ENCODE results near the gene ARHGEF40.

Gene ARHGEF40

DNA sequence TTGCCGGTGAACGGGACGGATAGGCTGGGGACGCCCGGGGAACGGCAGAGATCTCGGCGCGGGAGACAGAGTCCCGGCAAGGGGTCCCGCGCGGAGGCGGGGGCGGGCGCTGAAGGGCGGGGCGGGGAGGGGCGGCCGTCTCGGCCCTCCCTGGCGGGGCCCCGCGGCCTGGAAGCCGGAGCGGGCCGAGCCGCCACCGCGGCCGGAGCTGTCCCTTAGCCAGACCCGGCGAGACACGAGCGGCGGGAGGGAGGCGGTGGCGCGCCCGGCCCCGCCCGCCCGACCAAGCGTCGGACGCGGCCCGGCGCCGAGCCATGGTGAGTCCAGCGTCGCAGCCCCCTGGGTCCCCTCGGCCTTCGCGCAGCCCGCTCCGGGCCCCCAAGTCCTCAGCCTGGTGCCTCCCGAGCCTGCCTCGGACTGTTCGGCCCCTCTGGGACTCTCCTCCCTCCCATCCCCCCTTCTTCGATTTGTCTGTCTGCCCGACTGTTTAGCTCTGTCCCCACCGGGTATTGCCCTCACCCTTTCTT is at the start of gene ARHGEF40:
ARHGEF40 (plus strand) TSS at position 222 of the 527 bp plus-strand sequence; CDS start at position 315, 93 bp downstream.
- DNase-seq (ENCODE audit: low spot score) = no peak

DNA sequence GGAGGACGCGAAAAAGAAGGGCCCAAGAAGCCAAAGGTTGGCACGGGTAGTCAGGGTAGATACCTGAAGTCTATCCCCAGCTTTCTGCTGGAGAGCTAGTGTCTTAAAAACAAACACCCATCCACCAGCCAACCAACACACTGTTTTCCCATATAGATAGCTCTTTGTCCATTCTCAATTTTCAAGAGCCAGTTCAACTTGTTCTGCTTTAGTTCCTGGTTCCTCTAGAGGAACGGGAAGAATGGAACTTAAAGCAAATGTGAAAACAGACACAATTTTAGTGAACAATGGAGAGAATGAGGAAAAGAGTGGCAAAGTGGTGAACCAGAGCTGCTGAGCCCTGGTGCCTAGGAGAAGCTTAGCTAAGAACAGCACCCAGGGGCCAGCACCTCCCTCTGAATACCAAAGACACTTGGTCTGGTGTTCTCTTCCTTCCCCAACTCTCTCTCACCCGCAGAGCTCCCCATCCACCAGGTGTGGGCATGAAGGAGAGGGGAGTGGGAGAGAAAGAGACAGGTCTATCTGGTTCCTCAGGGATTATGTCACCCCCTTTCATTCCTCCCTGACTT is 49.0 kb upstream of the ARHGEF40 start:
- DNase-seq (ENCODE audit: low spot score) = no peak

DNA sequence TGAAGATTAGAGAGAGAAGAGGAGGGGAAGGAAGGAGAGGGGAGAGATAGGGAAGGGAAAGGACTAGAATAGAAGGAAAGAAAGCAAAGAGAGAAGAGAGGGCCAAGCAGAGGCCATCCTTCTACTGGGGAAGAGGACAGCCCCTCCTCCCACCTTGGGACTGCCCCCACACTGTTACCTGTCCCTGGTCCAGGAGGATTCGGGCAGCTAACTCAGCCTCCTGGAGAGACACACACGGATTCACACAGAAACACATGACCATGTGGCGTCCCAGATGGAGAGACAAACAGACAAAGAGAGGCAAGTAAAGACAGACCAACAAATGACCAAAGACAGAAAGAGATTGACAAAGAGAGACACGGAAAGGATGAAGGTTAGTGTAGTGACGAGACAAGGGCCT is 47.4 kb upstream of the ARHGEF40 start:
- no peak for DNase-seq (ENCODE audit: low spot score)

DNA sequence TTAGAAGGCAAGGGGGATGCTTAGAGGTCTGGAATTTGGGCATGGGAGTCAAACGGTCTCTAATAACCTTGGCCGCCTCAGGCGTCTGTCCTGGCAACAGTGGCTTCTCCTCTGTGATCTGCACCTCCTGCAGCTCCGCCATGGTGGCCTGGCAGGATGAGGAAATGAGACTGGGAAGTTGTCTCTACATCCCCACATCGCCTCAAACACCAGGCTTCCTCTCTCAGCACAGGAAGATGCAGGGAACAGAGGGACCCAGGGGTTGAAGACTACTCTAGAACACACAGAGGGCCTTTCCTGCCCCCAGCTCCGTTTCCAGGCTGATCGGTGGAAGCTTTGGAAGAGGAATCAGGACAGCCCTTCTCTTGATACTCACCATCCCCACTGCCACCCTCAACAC is 46.9 kb upstream of the ARHGEF40 start:
- DNase-seq (ENCODE audit: low spot score) = no peak

DNA sequence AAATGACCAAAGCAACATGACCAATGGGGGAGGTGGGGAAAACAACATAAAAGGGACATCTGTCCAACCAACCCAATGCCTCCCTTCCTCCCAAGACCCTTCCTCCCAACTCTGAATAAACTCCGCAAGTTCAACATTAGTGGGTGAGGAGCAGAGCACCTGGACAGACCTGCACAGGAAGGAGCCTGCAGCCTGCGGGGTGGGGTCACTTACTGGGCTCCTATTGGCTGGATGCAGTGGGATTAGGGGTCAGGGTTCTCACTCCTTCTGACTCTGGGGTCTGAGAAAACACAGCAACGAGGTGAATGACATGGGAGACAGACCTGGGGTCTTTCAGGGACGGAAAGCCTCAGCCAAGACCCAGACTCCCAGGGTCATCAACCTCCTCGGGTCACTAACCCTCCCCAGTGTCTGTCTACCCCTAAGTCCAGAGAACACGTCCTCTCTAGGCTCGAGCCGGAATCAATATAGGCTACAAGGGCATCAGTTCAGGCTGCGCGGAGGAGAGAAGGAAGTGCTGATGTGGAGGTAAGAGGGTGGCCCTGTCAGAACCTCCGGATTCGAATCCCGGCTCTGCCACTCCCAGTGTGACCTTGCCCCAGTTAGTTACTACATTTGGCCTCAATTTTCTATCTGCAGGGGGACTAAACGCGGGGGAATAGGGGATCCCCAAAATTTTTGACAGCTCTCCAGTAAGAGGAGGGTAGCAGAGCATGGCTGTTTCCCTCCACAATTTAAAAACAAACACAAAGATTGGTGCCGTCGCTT is 46.1 kb upstream of the ARHGEF40 start:
- no peak for DNase-seq (ENCODE audit: low spot score)

DNA sequence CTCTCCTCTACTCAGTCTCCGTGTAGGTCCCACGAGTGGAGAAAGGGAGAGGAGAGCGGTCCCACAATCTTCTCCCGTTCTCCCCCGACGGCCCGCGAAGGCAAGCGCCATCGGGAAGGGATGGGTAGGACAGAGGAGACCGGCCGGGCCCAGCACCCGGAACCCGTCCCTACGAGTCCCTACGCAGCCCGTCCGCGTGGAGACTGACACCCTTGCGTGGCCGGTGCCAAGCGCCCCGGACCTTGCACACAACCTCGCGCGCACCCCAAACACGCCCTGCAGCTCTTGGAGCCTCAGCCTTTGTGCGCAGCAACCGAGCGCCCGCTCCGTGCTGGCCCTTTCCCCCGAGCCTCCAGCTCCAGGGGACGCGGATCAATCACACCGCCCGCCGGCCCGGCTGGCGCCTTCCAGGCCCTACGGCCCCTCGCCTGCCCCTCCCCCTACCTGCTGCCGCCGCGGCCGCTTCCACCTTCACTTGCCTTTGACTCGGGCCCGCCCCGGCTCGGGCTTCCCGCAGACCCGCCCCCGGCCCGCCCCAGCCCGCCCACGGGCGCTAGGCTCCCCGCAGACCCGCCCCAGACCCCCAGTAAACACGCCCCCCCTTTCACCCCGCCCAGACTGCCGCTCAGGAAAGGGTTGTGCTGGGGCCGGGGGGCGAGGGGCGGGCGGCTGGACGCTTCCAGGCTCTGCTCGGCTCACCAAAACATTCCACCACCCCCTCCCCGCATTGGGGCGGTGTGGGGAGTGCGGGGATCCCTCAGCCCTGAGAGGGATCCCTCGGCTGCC is 45.3 kb upstream of the ARHGEF40 start, which contains the start of gene NDRG2:
NDRG2 (minus strand) TSS at position 477 of the 786 bp plus-strand sequence. CDS start 1,746 bp downstream, outside the sequence.
- no peak for DNase-seq (ENCODE audit: low spot score)

DNA sequence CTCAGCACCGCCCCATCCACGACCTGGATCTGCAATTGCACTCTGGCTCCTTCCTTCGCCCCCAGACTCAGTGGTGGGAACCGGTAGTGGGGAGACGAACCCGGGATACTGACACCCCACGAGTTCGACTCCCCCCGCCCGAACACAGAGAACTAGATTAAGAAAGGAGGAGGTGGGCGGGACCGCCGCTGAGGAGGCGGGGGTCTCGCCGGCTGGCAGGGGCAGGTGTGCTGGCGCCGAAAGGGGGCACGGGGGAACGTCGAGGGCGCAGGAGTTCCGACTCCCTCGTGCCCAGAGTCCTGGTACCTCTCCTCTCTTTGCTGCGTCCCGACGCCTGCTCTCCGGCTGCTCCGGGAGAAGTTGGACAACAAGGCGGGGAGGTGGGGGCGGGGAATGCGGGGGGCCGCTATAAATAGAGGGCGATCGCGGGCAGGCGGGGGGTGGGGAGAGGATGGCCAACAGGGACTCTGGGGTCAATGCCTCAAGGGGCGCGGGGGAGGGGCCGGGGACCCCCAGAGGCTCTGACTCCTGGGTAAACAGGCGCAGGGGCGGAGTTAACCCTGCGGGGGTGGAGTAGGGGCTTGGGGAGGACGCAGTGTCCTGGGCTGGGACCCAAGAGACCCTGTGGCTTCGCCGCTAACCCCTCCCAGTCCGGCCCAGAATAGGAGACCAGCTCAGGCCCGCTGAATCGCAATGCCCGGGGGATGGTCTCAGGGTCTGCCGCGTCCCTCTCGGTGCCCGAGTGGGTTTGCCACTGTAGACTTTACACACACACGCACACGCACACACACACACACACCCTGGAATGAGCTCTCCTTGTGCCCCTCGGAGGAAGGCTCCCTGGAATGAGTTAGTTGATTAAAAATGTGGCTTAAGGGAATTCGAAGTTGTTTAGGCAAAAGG is 44.5 kb upstream of the ARHGEF40 start:
- DNase-seq (ENCODE audit: low spot score) = no peak

DNA sequence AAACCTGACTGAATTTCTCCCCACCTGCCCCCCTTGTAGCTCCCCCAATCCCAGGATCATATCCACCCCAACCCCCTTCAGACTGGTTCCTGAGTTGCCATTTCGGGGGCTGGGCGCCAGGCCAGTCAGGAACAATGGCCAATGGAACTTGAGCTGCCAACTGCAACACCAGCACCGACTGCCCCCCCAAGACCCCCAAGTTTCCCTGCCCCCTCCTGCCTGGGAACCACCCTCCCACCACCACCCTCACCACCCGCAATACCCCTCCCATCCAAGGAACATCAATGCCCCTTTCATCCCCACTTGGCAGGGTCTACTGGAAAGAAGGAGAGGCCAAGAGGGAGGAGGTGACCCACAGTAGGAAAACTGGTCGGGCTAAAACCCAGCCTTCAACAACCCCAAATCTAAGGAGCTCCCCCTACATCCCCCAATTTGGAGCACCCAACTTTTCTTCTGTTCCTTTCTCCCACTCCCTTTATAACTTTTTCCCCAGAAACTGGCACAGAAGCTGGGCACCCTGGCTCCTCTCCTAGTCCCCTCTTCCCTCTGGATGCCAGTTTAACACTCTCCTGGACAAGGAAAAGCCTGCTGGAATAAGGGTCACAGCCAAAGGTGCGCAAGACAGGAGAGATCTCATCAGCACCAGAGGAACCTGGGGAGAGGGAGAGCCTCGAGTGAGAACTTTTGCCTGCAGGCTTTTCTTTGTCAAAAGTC is 43.7 kb upstream of the ARHGEF40 start:
- DNase-seq (ENCODE audit: low spot score) = no peak

DNA sequence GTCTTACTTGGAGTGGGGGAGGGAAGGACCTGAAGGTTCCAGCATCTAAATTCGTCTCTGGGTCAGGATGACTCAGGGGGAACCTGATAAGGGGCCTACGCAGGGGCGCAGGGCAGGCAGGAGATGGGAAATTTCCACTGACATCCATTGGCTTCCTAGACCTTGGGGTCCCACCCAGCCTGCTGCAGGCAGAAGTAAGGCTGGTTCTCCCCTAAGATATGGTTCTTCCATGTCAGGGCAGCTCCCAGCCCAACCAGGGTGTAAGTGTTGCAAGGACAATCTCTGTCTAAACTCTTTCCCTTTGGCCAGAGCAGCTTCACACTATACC is 43.2 kb upstream of the ARHGEF40 start:
- no peak for DNase-seq (ENCODE audit: low spot score)

DNA sequence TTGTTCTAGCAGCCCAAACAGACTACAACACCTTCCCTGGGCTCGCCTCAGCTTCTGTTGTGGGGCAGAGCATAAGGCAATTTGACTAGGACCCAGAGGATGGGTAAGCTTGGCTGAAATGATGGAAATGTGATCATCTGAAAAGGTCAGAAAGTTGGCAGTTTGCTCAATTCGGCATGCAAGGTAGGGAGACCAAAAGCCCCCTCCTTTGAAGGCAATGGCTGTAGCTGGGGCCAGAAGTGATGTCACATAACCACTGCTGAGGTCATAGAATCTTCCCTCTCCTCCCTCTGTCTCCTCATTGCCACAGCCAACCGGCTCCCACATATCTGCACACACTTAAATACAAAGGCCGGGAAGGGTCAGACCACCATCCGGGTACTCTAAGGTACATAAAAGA is 40.2 kb upstream of the ARHGEF40 start, which contains the start of gene TPPP2:
TPPP2 (plus strand) TSS at position 301 of the 400 bp plus-strand sequence. CDS start 365 bp downstream, outside the sequence.
- no peak for DNase-seq (ENCODE audit: low spot score)

DNA sequence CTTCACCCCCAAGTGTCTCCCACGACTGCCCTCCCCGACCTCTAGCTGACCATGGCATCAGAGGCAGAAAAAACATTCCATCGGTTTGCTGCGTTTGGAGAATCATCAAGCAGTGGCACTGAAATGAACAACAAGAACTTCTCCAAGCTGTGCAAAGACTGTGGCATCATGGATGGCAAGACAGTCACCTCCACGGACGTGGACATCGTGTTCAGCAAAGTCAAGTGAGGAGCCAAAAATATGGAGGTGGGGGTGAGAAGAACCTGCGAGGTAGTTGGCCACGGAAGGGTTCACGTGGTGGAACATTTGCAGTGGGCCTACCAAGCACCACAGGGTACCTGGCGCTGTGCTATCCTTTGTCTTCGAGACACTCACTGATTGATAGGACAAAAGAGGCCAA is 39.6 kb upstream of the ARHGEF40 start:
- DNase-seq (ENCODE audit: low spot score) = no peak

DNA sequence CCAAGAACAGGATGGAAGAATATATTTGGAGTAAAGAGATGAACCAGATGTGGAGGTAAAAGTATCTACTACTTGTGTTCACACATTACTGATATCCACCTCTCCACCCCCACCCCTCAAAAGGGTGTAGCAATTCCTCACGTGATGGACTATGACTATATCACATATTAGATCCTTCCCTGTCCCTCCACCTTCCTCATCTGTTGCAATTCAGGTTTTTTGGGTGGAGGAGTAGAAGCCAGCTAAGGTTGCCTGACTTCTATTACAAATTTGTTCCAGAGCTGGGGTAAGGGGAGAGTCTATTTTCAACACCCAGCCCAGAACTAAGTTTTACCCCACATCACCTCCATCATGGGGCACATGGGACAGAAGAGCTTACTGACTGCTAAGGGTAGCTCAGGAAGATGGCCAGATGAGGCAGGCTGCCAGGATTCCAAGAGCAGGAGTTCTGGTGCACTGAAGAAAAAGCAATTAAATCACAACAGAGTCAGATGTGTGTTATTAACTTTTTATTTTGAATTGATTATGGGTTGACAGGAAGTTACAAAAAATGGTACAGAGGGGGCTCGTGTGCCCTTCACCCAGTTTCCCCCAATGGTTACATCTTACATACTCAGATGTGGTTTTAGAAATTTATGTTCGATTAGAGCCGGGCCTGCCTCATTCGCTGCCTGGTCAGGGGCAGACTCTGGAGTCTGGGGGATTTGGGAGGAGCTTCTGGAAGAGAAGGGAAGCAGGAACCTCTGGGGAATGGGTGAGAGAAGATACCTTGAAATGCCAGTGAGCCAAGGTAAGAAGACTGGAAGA is 37.6 kb upstream of the ARHGEF40 start:
- no peak for DNase-seq (ENCODE audit: low spot score)

DNA sequence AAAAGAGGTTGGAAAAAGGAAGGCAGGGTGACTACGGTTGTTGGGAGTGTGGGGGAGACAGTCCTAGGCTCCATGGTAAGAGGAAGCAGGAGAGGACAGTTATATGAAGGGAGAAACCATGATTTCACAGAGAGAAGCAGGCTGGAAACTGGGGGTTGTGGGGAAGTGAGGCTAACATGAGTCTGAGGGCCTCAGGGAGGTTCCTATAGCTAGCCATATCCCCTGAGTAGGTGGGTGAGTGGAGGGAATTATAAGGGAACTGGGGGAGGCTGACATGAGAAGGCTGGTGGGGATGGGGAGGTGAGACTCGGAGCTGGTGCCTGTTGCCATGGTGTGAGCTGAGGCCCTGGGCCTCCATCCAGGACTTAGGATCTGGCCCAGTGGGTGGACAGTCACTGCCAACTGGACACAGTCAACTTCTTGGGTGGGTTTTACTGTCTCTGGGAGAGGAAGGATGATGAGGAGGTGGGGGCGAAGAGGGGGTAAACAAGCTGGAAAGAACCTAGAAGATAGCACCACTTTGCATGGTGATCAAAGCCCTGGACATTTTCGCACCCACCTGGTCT is 36.9 kb upstream of the ARHGEF40 start:
- no peak for DNase-seq (ENCODE audit: low spot score)

DNA sequence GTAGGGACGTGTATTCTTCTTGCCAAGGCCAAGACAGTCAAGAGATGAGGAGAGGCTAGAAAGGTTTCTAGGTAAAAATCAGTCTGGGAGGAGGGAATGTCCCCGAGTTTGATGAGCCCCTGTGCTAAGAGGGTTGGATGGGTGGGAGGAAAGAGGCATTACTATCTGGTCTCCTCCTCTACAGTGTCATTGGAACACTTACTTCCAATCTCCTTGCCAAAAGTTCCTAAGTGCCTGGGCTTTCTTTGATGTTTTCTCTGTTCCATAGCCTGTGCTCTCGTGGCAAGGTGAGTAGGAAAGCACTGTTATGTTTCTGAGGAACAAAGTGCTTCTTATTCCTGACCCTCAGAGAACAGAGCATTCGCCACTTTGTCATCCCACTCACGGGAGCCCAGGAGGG is 35.4 kb upstream of the ARHGEF40 start, which contains the start of gene RNASE13:
RNASE13 (minus strand) TSS at position 101 of the 400 bp plus-strand sequence. CDS start 519 bp downstream, outside the sequence.
- DNase-seq (ENCODE audit: low spot score) = no peak

DNA sequence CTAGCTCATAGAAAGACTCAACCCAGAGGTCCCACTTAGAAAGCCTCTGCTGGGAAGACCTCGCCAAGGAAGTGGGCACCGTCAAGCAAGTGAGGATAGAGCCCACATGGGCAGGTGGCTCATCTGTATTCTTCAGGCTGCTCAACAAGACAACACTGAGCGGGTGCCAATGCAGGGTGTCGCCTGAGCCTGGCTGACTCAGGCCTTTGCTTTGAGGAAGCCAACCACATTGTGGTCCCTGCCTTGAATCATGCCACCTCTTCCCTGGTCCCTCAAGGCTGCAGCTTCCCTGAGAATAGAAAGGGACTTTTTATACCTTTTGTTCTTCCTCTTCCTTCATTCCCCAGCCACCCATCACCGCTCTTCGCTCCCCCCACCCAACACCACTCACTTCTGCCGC is 33.4 kb upstream of the ARHGEF40 start:
- no peak for DNase-seq (ENCODE audit: low spot score)

DNA sequence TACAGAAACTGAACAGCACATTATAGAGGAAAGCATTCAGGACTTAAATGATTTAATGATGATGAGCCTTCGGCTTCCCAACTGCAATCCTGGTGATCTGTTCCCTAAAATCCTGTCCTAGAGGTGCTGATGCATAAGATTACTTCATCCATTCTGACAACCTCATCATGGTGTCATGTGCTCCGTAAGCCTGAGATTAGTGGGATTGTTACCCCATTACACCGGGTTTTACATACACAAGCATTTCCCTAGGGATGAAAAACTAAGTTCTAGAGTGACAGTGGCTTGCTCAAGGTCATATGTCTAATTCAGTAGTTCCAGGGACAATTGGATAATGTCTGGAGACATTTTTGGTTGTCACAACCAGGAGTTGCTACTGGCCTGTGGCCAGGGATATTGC is 32.9 kb upstream of the ARHGEF40 start:
- DNase-seq (ENCODE audit: low spot score) = no peak

DNA sequence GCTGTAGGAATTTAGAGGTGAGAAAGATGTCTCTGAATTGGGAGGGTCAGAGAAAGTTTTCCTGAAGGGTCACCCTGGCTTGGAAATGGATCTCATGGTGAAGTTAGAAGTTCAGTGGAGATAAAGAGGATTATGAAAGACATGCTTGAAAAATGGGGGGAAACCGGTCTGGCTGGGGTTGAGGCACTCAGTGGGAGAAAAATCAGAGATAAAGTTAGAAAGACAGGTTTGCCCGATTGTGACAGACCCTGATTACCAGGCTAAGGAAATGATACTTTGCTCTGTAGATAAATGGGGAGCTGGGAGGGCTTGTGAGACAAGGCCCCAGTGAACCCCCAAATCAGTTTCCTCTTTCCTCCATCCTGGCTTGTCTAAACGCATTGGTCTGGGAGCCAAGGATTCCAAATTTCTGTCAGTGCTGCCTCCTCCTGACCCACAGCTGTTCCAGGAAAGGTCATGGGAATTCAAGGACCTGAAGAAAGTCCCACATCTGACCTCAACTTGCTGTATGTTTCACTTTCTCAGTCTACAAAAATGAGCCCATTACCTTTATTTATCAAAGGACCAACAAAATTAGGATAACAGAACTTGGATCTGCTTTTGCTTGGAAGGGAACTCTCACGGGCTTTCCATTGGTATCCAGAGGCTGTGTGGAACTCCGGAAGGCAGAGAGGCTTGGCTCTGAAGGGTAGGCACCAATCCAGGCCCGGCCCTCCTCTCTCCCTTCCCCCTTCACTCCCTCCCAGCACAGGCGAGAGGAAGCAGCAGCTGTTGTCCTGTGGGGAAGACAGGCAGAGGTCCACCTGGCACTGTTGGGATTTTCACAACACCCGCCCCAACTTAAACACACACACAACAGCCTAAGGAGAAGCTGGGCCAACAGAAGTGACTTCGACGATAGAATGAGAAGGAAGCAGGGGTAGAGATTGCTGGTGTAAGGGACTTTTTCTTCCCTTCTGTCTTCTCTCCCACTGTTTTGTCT is 31.4 kb upstream of the ARHGEF40 start:
- DNase-seq (ENCODE audit: low spot score) = no peak
